Muscle of leg (tissue), 11 donors: ENCODE measurements around the gene ZDHHC14. TPM values are rescaled to one million over a fixed set of nuclear protein-coding genes. Genes with fewer than 3 reads are reported as not detected.

Experiments
- DNase-seq: peaks from one replicate; pipeline ENCODE4 v3.0.0; 2013
- H3K27ac ChIP-seq: one replicate; pipeline ENCODE4 v1.5.1; 2013; ENCODE audit warnings: mild to moderate bottlenecking, low read length, control low read depth
- H3K27me3 ChIP-seq: one replicate; pipeline ENCODE4 v1.6.1; 2013; ENCODE audit warnings: low read length; ENCODE audit not compliant: control insufficient read depth, insufficient read depth
- H3K36me3 ChIP-seq: one replicate; pipeline ENCODE4 v1.6.1; 2013; ENCODE audit warnings: low read length; ENCODE audit not compliant: control insufficient read depth, insufficient read depth
- H3K4me1 ChIP-seq: one replicate; pipeline ENCODE4 v1.6.1; 2013; ENCODE audit warnings: low read length; ENCODE audit not compliant: control insufficient read depth, insufficient read depth
- H3K4me3 ChIP-seq: one replicate; pipeline ENCODE4 v1.5.1; 2013; ENCODE audit warnings: low read length, control low read depth
- H3K9me3 ChIP-seq: replicated peaks from 2 replicates; pipeline ENCODE4 v1.6.1; 2013; ENCODE audit warnings: low read depth, low read length; ENCODE audit not compliant: control insufficient read depth
- WGBS: methylation state at CpG from one replicate; pipeline ENCODE4 v1.1.5; 2013; ENCODE audit warnings: missing lambda C conversion rate; ENCODE audit not compliant: insufficient coverage; 5-methylcytosine and 5-hydroxymethylcytosine counted together
- polyA plus RNA-seq, 8 donors: library from polyadenylated mRNA; unstranded; fragments of 120-200 nt; gene quantifications; one replicate each; pipeline versions ENCODE4 v1.2.1 to v1.2.3, GENCODE V29; 2013; ENCODE audit warnings: inconsistent platforms in 1 of 8, low replicate concordance in 1 of 8; ENCODE audit not compliant: insufficient read length in 8 of 8, insufficient read depth in 1 of 8
- total RNA-seq: library from RNA; stranded (reverse); fragments of 120-200 nt; gene quantifications from one replicate; pipeline ENCODE4 v1.2.4, GENCODE V29; 2013

Gene ZDHHC14
- total and polyA plus RNA-seq, 9 donors, result 3.4 to 8.9 (median 5.7) TPM

GRCh38 chr6:157615420-157615769 lies 234.4 kb downstream of the ZDHHC14 start:
- H3K4me1 ChIP-seq, result no peaks in the 10 kb centered on the region
- H3K4me3 ChIP-seq, result no peak overlapping the region
- no peak overlapping the region for H3K27ac ChIP-seq
- no peak for DNase-seq
- H3K36me3 ChIP-seq, result no peaks in the 10 kb centered on the region
- no CpG with 5 or more reads among the region's 4 CpGs for WGBS
- H3K9me3 ChIP-seq, result no peaks in the 10 kb centered on the region
- no peaks in the 10 kb centered on the region for H3K27me3 ChIP-seq

DNA sequence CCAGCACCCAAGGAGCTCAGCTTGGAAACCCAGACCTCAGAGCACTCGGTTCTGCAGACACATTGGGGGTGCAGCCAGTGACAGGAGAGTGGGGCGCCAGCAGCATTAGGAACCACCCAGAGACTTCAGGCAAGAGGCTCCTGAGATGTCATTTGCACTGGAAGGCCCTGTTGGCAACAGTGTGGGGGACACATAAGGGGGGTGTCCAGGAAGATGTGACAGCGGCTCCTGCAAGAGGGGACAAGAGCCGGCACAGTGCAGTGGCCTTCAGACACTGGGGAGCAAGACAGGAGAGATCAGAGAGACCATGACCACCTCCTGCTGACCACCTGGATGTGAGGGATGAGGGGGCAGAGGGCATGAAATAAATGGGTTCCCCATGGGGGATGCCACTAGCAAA lies 235.0 kb downstream of the ZDHHC14 start:
- WGBS, result 83% methylated on average over 4 of the region's 4 CpGs
- H3K27ac ChIP-seq, result no peak overlapping the region
- H3K4me1 ChIP-seq, result no peaks in the 10 kb centered on the region
- no peaks in the 10 kb centered on the region for H3K9me3 ChIP-seq
- DNase-seq, result no peak
- no peaks in the 10 kb centered on the region for H3K36me3 ChIP-seq
- no peaks in the 10 kb centered on the region for H3K27me3 ChIP-seq
- no peak overlapping the region for H3K4me3 ChIP-seq

DNA sequence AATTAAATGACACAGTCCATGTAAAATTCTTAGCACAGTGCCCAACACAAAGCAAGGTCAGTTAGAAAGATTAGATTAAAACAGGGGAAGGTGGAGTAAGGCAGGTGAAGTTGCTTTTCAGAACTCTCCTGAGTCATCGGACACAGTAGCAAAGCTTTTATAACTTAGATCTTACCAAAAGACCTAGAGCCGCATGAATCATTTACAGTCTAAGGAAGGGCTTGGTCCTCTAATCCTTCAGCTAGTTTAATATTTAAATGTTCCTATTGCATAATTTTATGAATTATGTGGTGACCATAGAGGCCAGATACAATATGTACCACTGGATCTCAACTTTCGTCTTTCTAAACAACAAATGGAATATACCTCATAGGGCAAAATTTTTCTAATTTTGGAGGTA lies 240.0 kb downstream of the ZDHHC14 start:
- Histone ChIP-seq H3K4me3 (no peak overlapping the region), H3K27ac (peak overlapping the region; percentile 8), H3K4me1 (peaks cover 8% of the 10 kb centered on the region), H3K9me3 (no peaks in the 10 kb centered on the region), H3K27me3 (no peaks in the 10 kb centered on the region), H3K36me3 (no peaks in the 10 kb centered on the region)
- no CpG with 5 or more reads among the region's 3 CpGs for WGBS
- peak; percentile 55 for DNase-seq

DNA sequence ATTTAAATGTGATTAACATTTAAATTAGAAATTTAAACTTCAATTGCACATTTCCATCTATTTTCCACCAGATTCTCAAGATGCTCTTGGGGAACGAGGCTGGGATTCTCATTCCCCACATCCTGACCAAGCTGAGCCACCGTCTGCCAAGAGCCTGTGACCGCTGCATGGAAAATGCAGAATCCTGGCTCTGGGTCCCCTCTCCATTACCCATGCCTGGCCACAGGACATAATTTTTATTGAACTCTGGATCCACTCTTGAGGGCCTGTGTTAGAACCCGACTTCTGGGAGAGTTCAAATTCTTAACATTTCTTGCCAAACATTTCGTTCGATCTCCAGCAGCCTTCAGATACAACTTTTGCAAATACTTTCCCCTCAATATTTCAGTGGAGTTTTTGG lies 240.4 kb downstream of the ZDHHC14 start:
- H3K4me3 ChIP-seq, result no peak overlapping the region
- DNase-seq, result peak; percentile 93
- 36% methylated on average over 3 of the region's 6 CpGs for WGBS
- peaks cover 8% of the 10 kb centered on the region for H3K4me1 ChIP-seq
- no peaks in the 10 kb centered on the region for H3K27me3 ChIP-seq
- H3K9me3 ChIP-seq, result no peaks in the 10 kb centered on the region
- H3K27ac ChIP-seq, result peak overlapping the region; percentile 55
- no peaks in the 10 kb centered on the region for H3K36me3 ChIP-seq

- Histone ChIP-seq H3K27ac (no peak overlapping the region), H3K9me3 (no peaks in the 10 kb centered on the region), H3K27me3 (no peaks in the 10 kb centered on the region), H3K36me3 (no peaks in the 10 kb centered on the region), H3K4me3 (no peak overlapping the region), H3K4me1 (peaks cover 8% of the 10 kb centered on the region)
- 97% methylated on average over 3 of the region's 3 CpGs for WGBS
- no peak for DNase-seq
Observed at GRCh38 chr6:157622427-157622826, 241.4 kb downstream of the ZDHHC14 start.

GRCh38 chr6:157625111-157625510 lies 244.1 kb downstream of the ZDHHC14 start:
- 84% methylated on average over 6 of the region's 7 CpGs for WGBS
- H3K9me3 ChIP-seq, result no peaks in the 10 kb centered on the region

GRCh38 chr6:157625764-157626163 lies 244.8 kb downstream of the ZDHHC14 start:
- no peak overlapping the region for H3K4me3 ChIP-seq
- no peak overlapping the region for H3K27ac ChIP-seq
- H3K27me3 ChIP-seq, result no peaks in the 10 kb centered on the region
- peaks cover 8% of the 10 kb centered on the region for H3K4me1 ChIP-seq
- H3K9me3 ChIP-seq, result no peaks in the 10 kb centered on the region
- 36% methylated on average over 6 of the region's 10 CpGs for WGBS
- DNase-seq, result peak; percentile 75
- H3K36me3 ChIP-seq, result no peaks in the 10 kb centered on the region

More at GRCh38 chr6:157625111-157625510, 244.1 kb downstream of the ZDHHC14 start:
- no peak for DNase-seq
- Histone ChIP-seq H3K4me1 (peaks cover 8% of the 10 kb centered on the region), H3K27me3 (no peaks in the 10 kb centered on the region), H3K36me3 (no peaks in the 10 kb centered on the region), H3K27ac (no peak overlapping the region), H3K4me3 (no peak overlapping the region)

DNA sequence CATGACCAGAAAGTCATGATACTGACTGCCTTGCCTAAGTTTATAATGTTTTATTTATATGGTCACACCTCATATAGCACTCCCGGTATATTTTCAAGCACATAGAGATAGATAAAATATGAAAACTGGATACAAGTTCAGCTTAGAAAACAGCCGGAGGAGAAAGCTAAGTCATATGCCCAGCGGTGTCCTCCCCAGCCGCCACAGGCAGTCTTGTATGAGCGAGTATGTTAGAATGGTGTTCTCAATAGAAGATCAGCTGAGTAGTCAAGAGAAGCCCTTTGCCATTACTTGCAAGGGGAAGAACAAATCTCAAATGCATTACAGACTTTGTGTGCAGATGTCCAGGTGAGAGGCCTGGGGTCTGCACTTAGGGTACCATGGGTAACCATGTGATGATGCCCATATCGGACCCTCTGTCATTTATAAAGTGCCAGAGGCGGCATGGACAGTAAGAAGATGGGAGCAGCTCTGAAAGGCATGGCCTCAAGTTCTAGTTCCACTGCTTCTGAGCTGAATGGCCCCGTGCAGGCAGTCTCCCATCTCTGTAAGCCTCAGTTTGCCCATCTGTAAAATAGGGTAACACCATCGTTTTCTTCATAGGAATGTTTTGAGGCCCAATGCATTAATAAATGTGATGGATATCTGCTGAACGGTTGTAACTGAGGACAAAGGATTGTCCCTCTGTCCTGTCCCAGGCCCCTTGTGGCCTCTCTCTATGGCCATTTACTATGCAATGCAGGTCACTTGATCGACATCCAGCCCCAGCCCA lies 246.4 kb downstream of the ZDHHC14 start:
- H3K4me1 ChIP-seq, result peaks cover 14% of the 10 kb centered on the region
- H3K9me3 ChIP-seq, result no peaks in the 10 kb centered on the region
- no peaks in the 10 kb centered on the region for H3K27me3 ChIP-seq
- no peak overlapping the region for H3K4me3 ChIP-seq
- H3K27ac ChIP-seq, result no peak overlapping the region
- 88% methylated on average over 5 of the region's 11 CpGs for WGBS
- no peaks in the 10 kb centered on the region for H3K36me3 ChIP-seq
- no peak for DNase-seq

DNA sequence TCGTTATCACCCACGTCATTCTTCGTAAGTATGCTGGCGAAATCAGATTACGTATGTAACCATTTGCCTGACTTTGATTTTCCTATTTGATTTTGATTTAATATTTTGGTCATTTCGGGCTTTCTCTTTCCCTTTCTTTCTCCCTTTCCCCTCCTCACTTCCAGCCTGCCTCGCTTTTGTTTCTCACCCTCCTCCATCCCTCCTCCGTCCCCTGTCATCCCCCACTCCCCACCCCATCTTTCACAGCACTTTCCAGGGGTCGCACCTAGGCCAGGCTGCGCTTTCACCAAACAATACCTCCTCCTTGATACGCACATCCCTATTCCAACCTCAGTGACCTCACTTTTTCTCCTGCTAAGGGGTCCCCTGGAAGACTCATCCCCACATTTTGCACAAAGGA lies 247.5 kb downstream of the ZDHHC14 start:
- H3K27ac ChIP-seq, result no peak overlapping the region
- H3K36me3 ChIP-seq, result no peaks in the 10 kb centered on the region
- no peak overlapping the region for H3K4me3 ChIP-seq
- no peaks in the 10 kb centered on the region for H3K27me3 ChIP-seq
- no peak for DNase-seq
- WGBS, result 87% methylated on average over 5 of the region's 11 CpGs
- no peaks in the 10 kb centered on the region for H3K9me3 ChIP-seq
- peaks cover 16% of the 10 kb centered on the region for H3K4me1 ChIP-seq

DNA sequence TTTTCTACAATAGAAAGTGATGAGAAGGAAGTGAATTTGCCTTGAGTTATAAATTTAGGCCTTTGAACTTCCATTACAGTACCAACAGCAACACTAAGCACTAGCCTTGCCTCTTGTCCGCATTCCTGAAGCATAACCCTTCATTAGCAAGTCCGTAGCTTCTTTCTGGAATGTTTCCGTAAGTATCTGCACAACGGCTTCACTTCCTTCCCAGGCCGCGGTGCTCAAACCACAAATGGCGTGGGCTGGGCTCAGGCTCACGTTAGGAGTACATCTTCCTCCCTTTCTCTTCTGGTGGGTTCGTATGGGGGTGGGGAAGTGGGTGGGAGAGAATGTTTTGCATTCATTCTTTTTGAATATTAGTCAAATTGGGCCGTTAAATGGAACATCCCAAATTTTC lies 248.2 kb downstream of the ZDHHC14 start:
- DNase-seq, result no peak
- H3K4me3 ChIP-seq, result no peak overlapping the region
- H3K4me1 ChIP-seq, result peaks cover 16% of the 10 kb centered on the region
- H3K27me3 ChIP-seq, result no peaks in the 10 kb centered on the region
- H3K27ac ChIP-seq, result no peak overlapping the region
- H3K9me3 ChIP-seq, result no peaks in the 10 kb centered on the region
- H3K36me3 ChIP-seq, result no peaks in the 10 kb centered on the region
- WGBS, result no CpG with 5 or more reads among the region's 10 CpGs
